DOHH2 (cell line): Measurements from ENCODE around the gene ZNF317.

Source experiments
- H3F3A ChIP-seq: fragments of 200-600 bp; sonication (generic), shearing (Covaris generic); 2 replicates; pipeline ENCODE4 v1.6.0; 2016; ENCODE audit warnings: antibody characterized with exemption, mild to moderate bottlenecking; ENCODE audit not compliant: control insufficient read depth, insufficient read depth
- H3K27ac ChIP-seq: fragments of 200-600 bp; sonication (generic); 2 replicates; pipeline ENCODE4 v1.5.1; 2014; ENCODE audit warnings: low read depth, mild to moderate bottlenecking, low read length, moderate library complexity
- H3K27me3 ChIP-seq: fragments of 200-600 bp; sonication (generic); 2 replicates; pipeline ENCODE4 v1.6.1; 2014; ENCODE audit warnings: mild to moderate bottlenecking, low read length, mixed read lengths; ENCODE audit not compliant: control insufficient read depth
- H3K36me3 ChIP-seq: fragments of 200-600 bp; sonication (generic); 2 replicates; pipeline ENCODE4 v1.6.1; 2014; ENCODE audit warnings: mild to moderate bottlenecking, low read length, moderate library complexity, mixed read lengths; ENCODE audit not compliant: control insufficient read depth
- H3K4me1 ChIP-seq: fragments of 200-600 bp; sonication (generic); 2 replicates; pipeline ENCODE4 v1.6.1; 2014; ENCODE audit warnings: mild to moderate bottlenecking, low read length, mixed read lengths; ENCODE audit not compliant: control insufficient read depth
- H3K4me2 ChIP-seq: fragments of 200-600 bp; sonication (generic); 2 replicates; pipeline ENCODE4 v1.6.0; 2014; ENCODE audit warnings: mild to moderate bottlenecking, low read length, moderate library complexity
- H3K4me3 ChIP-seq: fragments of 200-600 bp; sonication (generic); 2 replicates; pipeline ENCODE4 v1.5.1; 2014; ENCODE audit warnings: mild to moderate bottlenecking, low read length, mixed read lengths
- H3K79me2 ChIP-seq: fragments of 200-600 bp; sonication (generic); 2 replicates; pipeline ENCODE4 v1.6.1; 2014; ENCODE audit warnings: mild to moderate bottlenecking, low read length, mixed read lengths; ENCODE audit not compliant: control insufficient read depth
- H3K9me2 ChIP-seq: fragments of 200-600 bp; sonication (generic); replicated peaks from 2 replicates; pipeline ENCODE4 v1.6.1; 2014; ENCODE audit warnings: mild to moderate bottlenecking, low read length, mixed read lengths; ENCODE audit not compliant: control insufficient read depth
- H3K9me3 ChIP-seq: fragments of 200-600 bp; sonication (generic); 2 replicates; pipeline ENCODE4 v1.6.1; 2014; ENCODE audit warnings: antibody characterized with exemption, low read length, mixed read lengths; ENCODE audit not compliant: control insufficient read depth, insufficient read depth
- H4K20me1 ChIP-seq: fragments of 200-600 bp; sonication (generic); 2 replicates; pipeline ENCODE4 v1.6.0; 2014; ENCODE audit warnings: low read depth, mild to moderate bottlenecking, antibody characterized with exemption, low read length, moderate library complexity; ENCODE audit not compliant: control insufficient read depth, insufficient read depth
- CTCF ChIP-seq: fragments of 200-600 bp; sonication (generic); IDR thresholded peaks from one replicate; pipeline ENCODE4 v1.5.1; 2014; ENCODE audit warnings: antibody characterized with exemption, mild to moderate bottlenecking, low read depth, low read length; ENCODE audit not compliant: poor library complexity, severe bottlenecking
- EZH2phosphoT487 ChIP-seq: fragments of 200-600 bp; sonication (generic); IDR thresholded peaks from 2 replicates; pipeline ENCODE4 v1.6.1; 2017; ENCODE audit warnings: borderline replicate concordance, mild to moderate bottlenecking, antibody characterized with exemption, low read length, moderate library complexity, mixed read lengths

The ZNF317 gene

GRCh38 chr19:9178901-9179300 is 38.7 kb downstream of the ZNF317 start, which contains the start of gene OR7D2:
TSS of gene OR7D2 (plus strand) at chr19:9178979. CDS start at chr19:9185782, 6,803 bp downstream.
- no peaks in the 10 kb centered on the region for H3K9me3 ChIP-seq
- no peaks in the 10 kb centered on the region for H3K79me2 ChIP-seq
- H3K36me3 ChIP-seq = no peaks in the 10 kb centered on the region

GRCh38 chr19:9183000-9183399 is 42.8 kb downstream of the ZNF317 start:
- no peak for TF ChIP-seq CTCF
- no peak for TF ChIP-seq EZH2phosphoT487
- no peaks in the 10 kb centered on the region for H3K79me2 ChIP-seq
- H3K9me3 ChIP-seq = no peaks in the 10 kb centered on the region
- no peaks in the 10 kb centered on the region for H3K36me3 ChIP-seq
- no peaks in the 10 kb centered on the region for H3F3A ChIP-seq
- no peaks in the 10 kb centered on the region for H3K9me2 ChIP-seq
- H3K4me1 ChIP-seq = no peaks in the 10 kb centered on the region
- H3K4me2 ChIP-seq = no peak overlapping the region
- H3K27me3 ChIP-seq = no peaks in the 10 kb centered on the region
- no peak overlapping the region for H3K4me3 ChIP-seq
- no peaks in the 10 kb centered on the region for H4K20me1 ChIP-seq
- H3K27ac ChIP-seq = no peak overlapping the region

More at GRCh38 chr19:9178901-9179300, 38.7 kb downstream of the ZNF317 start, which contains the start of gene OR7D2:
- Histone ChIP-seq H3F3A (no peaks in the 10 kb centered on the region), H3K27ac (no peak within 1 kb of the TSS), H3K27me3 (no peaks in the 10 kb centered on the region), H3K4me3 (no peak within 1 kb of the TSS), H3K9me2 (no peaks in the 10 kb centered on the region), H4K20me1 (no peaks in the 10 kb centered on the region), H3K4me2 (no peak within 1 kb of the TSS), H3K4me1 (no peaks in the 10 kb centered on the region)
- TF ChIP-seq CTCF = no peak
- TF ChIP-seq EZH2phosphoT487 = no peak

GRCh38 chr19:9187191-9187590 is 47.0 kb downstream of the ZNF317 start:
- Histone ChIP-seq H3F3A (no peaks in the 10 kb centered on the region), H3K4me3 (no peak overlapping the region), H3K36me3 (no peaks in the 10 kb centered on the region), H3K79me2 (no peaks in the 10 kb centered on the region), H4K20me1 (no peaks in the 10 kb centered on the region), H3K27me3 (no peaks in the 10 kb centered on the region), H3K9me2 (no peaks in the 10 kb centered on the region), H3K4me1 (no peaks in the 10 kb centered on the region), H3K9me3 (peaks cover 11% of the 10 kb centered on the region; the same call in 1 of the 2 replicates), H3K4me2 (no peak overlapping the region), H3K27ac (no peak overlapping the region)
- no peak for TF ChIP-seq EZH2phosphoT487
- TF ChIP-seq CTCF = no peak
